HG03442 (cell line): Measurements from ENCODE around the gene DAP.
"Not testable (repeated sequence)": the region's sequence is repeated elsewhere in the genome, so short reads cannot be mapped to it uniquely, and the experiment has no call there.

ENCODE experiments used
- ATAC-seq: cut with Tn5 transposase; IDR thresholded peaks from one replicate; pipeline ENCODE4 v1.9.1; 2021; ENCODE audit warnings: mild to moderate bottlenecking, moderate library complexity; ENCODE audit not compliant: unreplicated experiment

Gene DAP

DNA sequence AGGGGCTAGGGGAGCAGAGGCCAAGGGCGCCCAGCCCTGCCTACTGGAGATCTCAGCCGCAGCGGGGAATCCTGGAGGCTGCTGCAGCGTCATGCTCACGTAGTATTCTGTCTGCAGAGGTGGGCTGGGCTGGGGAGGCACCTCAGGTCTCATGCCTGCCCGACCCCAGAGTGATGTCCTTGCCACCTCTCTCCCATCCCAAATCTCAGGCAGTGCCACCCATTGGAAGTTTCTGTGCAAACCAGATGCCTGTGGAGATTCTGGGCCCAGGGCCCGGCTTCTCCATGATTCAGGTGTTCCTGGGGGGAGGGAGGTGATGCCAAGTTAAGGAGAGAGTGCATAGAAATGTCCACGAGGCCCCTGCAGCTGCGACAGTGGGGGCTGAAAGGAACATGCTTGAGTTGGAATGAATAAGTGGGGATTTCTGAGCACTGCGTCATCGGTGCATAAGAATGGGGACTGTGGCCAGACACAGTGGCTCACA lies 125.1 kb downstream of the DAP start:
- no peak for ATAC-seq

DNA sequence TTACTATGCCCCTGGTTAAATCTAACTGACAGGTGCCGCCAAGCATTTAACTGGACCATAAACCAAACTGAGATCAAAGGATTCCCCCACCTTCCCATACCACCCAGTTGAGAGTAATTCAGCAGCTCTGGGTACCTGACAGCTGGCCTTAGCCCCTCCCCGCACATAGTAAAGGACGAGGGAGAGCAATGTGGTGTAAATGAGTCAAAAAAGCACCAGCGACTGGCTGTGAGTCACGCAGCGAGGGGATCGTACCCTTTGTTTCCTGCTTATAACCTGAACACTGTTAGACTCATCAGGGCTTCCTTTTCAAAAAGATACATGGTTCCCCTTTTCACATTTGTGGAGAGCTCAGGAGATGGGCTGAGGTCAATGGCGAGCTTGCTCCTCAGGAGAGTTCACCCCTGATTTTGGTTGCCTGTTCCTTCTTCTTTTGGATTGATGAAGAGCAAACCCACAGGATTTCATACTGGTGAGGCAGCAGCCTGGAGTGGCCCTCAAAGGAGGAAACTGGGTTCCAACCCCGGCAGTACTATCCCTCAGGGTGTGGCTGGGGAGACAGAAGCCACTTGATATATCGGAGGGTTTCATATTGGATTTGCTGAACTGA lies 125.7 kb downstream of the DAP start:
- peak; percentile 68 for ATAC-seq

- no peak for ATAC-seq
These were observed 126.5 kb downstream of the DAP start for GRCh38 chr5:10634562-10634961.

- ATAC-seq, result no peak
These were observed 127.0 kb downstream of the DAP start for GRCh38 chr5:10634050-10634449.

DNA sequence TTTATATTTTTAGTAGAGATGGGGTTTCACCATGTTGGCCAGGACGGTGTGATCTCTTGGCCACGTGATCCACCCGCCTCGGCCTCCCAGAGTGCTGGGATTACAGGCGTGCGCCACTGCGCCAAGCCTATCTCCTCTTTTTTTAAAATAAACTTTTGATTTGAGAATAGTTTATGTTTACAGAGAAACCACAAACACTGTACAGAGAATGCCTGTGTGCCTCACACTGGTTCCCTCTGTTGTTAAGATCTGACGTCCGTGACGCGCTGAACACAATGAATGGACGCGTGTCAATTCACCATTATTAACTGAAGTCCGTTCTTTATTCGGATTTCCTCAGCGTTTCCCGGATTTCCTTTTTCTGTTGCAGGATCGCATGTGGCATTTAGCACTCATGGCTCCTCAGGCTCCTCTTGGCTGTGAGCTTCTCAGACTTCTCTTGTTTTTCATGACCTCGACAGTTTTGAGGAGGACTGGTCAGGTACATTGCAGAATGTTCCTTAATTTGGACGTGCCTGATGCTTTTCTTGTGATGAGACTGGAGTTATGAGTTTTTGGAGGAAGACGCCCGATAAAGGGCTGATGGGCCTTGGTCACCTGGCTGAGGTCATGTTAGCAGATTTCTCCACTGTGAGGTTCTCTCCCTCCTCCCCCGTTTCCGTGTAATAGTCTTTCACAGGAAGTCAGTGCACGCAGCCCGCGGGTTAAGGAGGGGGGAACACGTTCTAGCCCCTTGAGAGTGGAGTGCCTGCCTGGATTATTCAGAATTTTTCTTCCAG lies 127.6 kb downstream of the DAP start:
- ATAC-seq, result no peak

GRCh38 chr5:10632110-10632761 lies 128.8 kb downstream of the DAP start:
- peak; percentile 39 for ATAC-seq

- ATAC-seq, result peak; percentile 1
These were observed 129.6 kb downstream of the DAP start for GRCh38 chr5:10631316-10631996.

DNA sequence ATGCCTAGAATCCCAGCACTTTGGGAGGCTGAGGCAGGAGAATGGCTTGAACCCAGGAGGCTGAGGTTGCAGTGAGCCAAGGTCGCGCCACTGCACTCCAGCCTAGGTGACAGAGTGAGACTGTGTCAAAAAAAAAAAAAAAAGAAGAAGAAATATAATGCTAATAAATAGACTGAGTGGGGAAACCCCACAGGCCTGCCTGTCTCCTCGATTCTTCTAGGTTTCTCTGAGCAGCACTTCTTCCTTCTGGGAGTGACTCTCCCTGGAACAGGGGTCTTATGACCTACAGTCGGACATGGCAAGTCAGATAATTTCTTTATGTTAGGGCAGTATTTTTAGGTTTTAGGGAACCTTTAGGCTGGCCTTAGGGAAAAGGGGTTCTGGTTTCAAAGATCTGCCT lies 130.3 kb downstream of the DAP start:
- ATAC-seq, result not testable (repeated sequence)

DNA sequence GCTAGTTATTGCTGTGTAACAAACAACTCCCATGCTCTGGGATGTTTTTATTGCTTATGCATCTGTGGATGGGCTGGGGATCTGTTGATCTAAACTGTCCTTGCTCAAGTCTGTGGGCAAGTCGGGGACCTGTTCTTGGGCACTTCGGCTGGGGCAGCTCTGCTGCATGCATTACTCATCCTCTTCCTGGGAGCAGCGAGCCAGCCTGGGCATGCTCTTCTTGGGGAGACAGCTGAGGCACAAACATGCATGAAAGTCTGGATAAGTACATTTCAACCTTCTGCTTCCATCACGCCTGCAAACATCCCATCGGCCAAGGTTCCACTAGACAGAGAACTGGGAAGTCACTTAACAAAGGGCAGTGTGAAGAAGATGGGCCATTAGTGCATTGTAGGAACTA lies 130.9 kb downstream of the DAP start:
- ATAC-seq, result no peak

GRCh38 chr5:10629682-10630081 lies 131.4 kb downstream of the DAP start:
- no peak for ATAC-seq
